Large intestine (tissue), 3 donors: ENCODE measurements around the gene COL4A2. TPM values are rescaled to one million over a fixed set of nuclear protein-coding genes. Genes with fewer than 3 reads are reported as not detected.

Experiments
- DNase-seq, 2 donors: peaks; one replicate each; pipeline versions ENCODE4 v3.0.0 to v3.0.0-alpha.2; 2013
- H3K27ac ChIP-seq: one replicate; pipeline ENCODE4 v1.5.1; 2013; ENCODE audit warnings: low read length
- H3K27me3 ChIP-seq: 2 replicates; pipeline ENCODE4 v1.6.1; 2013; ENCODE audit warnings: low read length; ENCODE audit not compliant: control insufficient read depth, insufficient read depth
- H3K36me3 ChIP-seq: 2 replicates; pipeline ENCODE4 v1.6.1; 2013; ENCODE audit warnings: low read length; ENCODE audit not compliant: control insufficient read depth, insufficient read depth
- H3K4me1 ChIP-seq: one replicate; pipeline ENCODE4 v1.6.1; 2013; ENCODE audit warnings: low read length; ENCODE audit not compliant: control insufficient read depth, insufficient read depth
- H3K4me3 ChIP-seq: one replicate; pipeline ENCODE4 v1.5.1; 2013; ENCODE audit warnings: low read length
- H3K9me3 ChIP-seq: one replicate; pipeline ENCODE4 v1.6.1; 2013; ENCODE audit warnings: mild to moderate bottlenecking, low read depth, low read length, moderate library complexity; ENCODE audit not compliant: control insufficient read depth
- WGBS: methylation state at CpG from one replicate; pipeline ENCODE4 v1.1.5; 2013; ENCODE audit warnings: low lambda C conversion rate; ENCODE audit not compliant: insufficient coverage; 5-methylcytosine and 5-hydroxymethylcytosine counted together
- polyA plus RNA-seq: library from polyadenylated mRNA; unstranded; fragments of 120-200 nt; gene quantifications from one replicate; pipeline ENCODE4 v1.2.1, GENCODE V29; 2013

The COL4A2 gene
- polyA plus RNA-seq, 1 donor = 164 TPM

DNA sequence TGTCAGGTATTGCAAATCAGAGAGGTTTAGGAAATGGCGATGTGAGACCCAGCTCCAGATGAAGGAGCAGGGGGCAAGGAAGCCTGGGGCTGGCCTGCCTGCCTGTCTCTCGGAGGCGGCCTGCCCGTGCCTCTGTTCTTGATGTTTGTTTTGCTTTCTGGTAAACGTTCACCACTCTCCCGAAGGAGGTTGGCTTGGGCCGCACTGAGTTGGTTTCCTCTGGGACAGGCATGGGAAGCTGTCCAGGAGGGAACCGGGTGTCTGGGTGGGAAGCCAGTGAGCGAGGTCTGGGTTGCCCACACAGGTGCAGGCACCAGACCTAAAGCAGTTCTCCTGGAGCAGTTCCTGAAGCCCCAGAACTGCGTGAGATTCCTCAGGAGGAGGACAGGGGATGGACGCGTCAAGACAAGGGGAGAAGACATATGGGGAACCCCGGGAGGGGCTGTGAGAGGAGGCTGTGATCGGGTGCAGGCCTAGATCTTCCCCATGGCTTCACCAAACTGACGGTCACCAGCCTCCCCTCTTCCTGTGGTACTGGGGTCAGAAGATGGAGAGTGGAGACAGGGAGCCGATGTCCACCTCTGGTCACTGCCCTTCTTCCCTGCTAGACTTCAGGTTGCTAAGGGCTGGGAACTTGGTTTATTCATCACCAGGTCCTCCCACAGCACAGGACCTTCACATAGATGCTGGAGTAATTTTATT, 15.2 kb downstream of the COL4A2 start:
- no peaks in the 10 kb centered on the region for H3K27me3 ChIP-seq
- no CpG with 5 or more reads among the region's 16 CpGs for WGBS
- H3K4me1 ChIP-seq = peaks cover 9% of the 10 kb centered on the region
- H3K9me3 ChIP-seq = no peaks in the 10 kb centered on the region
- no peak for DNase-seq
- H3K36me3 ChIP-seq = peaks cover 5% of the 10 kb centered on the region
- no peak overlapping the region for H3K4me3 ChIP-seq
- H3K27ac ChIP-seq = no peak overlapping the region

DNA sequence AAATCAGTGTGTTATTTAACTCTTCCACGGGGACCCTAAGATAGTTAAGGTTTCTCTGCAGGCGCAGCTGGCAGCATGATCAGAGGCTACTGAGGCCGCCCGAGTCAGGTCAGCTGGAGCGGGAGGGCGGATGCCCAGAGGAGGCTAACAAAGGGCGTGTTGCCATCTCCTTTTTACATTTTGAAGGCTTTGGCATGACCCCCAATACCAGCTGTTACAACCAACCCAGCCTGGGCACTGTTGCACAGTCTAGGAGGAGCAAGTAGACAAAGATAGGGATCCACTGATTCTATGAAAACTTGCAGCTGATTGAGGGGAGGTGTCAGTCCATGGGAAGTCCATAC, 15.7 kb downstream of the COL4A2 start:
- Histone ChIP-seq H3K36me3 (no peaks in the 10 kb centered on the region), H3K9me3 (no peaks in the 10 kb centered on the region), H3K27me3 (no peaks in the 10 kb centered on the region), H3K4me3 (no peak overlapping the region), H3K27ac (no peak overlapping the region), H3K4me1 (peaks cover 9% of the 10 kb centered on the region)
- WGBS = no CpG with 5 or more reads among the region's 7 CpGs
- DNase-seq = no peak

DNA sequence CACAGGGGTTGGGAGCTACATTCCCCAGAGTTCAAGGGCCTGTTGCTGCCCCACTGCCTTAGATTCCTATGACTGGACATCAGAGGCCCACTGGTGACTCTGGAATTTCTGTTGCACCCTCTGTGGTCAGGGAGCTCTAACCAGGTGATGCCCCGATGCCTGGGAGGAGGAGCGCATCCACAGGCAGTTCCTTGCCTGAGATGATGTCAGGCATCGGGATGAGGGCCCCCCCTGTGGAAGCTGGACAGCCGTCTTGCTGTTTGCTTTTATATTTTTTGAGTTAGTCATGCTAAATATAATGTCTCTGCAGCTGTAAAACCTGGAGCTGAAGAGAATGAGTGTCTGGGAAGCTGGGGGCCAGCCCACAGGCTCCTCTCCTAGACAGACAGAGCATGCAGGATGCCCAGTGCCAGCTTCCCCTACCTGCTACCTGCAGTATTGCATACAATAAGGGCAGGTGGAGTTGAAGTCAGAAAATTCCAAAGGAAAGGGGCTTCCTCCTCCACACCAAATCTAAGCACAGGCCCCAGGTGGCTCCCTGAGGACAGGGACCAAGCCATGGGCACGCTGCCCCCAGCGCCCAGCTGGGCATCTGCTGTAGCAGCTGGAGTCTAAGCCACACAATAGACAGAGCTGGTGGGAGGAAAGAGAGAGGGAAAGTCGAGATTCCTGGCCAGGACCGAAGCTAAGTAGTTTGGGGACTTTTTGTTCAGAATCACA, 16.2 kb downstream of the COL4A2 start:
- no peaks in the 10 kb centered on the region for H3K9me3 ChIP-seq
- H3K4me3 ChIP-seq = no peak overlapping the region
- peaks cover 9% of the 10 kb centered on the region for H3K4me1 ChIP-seq
- WGBS = 100% methylated on average over 1 of the region's 8 CpGs
- H3K27ac ChIP-seq = no peak overlapping the region
- H3K27me3 ChIP-seq = no peaks in the 10 kb centered on the region
- H3K36me3 ChIP-seq = no peaks in the 10 kb centered on the region
- no peak for DNase-seq

DNA sequence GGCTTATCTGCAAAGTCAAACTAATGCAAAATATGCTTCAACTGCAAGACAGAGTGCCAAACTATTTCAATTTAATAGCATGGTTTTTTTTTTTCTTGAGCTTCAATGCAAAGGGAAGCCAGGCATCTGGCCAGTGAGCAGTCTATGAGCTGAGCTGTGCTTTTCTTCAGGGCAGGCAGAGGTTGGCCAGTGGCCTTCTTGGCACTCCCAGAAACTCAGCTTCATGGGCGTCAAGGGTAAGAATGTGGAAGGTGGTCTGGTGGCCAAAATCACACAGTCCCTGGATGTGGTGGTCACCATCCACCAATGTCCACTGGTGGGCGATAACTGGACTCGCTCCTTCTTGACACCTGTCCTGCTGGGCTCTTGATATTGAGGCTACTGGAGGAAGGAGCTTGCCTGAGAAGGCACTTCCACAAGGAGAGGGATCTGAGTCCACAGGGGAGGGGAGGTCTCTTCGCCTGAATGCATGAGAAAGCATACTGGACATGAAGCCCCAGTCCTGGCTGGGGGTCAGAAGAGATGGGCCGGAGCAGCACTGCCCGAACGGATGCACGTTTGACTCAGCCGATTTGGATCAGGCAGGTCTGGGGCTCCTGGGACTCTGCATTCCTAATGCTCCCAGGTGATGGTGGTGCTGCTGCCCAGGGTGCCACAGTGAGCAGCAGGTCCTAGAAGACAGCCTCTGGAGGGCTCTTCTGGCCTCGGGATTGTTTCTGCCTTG, 17.1 kb downstream of the COL4A2 start:
- no CpG with 5 or more reads among the region's 10 CpGs for WGBS
- Histone ChIP-seq H3K27ac (no peak overlapping the region), H3K4me3 (no peak overlapping the region), H3K27me3 (no peaks in the 10 kb centered on the region), H3K4me1 (peaks cover 9% of the 10 kb centered on the region), H3K9me3 (no peaks in the 10 kb centered on the region), H3K36me3 (no peaks in the 10 kb centered on the region)
- DNase-seq = no peak

DNA sequence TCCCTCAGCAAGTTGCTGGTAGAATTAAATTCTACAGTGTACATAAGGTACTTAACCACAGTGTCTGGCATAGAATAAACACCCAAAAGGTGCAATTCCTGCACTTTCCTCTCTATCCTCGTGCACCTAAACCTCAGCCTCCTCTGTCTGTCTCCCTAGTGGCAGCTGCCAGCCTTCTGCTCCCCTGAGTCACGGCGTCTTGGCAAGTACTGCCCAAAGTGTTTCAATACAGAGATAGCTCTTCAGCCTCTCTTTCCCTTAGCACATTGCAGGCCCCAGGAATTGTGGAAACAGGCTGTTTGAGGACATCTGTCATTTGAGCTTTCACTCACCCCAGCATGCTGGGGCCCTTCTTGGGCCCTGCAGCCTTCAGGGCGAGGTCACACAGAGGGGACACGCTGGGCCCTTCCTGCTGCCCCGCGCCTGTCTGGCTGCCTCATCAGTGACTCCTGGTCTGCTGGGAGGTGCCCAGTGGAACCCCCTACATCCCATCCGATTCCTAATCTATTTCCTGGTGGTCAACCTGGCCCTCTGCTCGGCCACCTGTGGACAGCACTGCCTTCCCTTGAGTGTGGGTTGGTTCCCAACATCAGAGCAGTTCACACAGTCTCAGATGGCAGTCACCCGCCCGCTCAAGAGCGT, 19.3 kb downstream of the COL4A2 start:
- H3K27me3 ChIP-seq = no peaks in the 10 kb centered on the region
- no peaks in the 10 kb centered on the region for H3K36me3 ChIP-seq
- peaks cover 5% of the 10 kb centered on the region for H3K4me1 ChIP-seq
- H3K9me3 ChIP-seq = no peaks in the 10 kb centered on the region
- DNase-seq = no peak
- no peak overlapping the region for H3K4me3 ChIP-seq
- 60% methylated on average over 2 of the region's 12 CpGs for WGBS
- peak overlapping the region; percentile 1 for H3K27ac ChIP-seq

DNA sequence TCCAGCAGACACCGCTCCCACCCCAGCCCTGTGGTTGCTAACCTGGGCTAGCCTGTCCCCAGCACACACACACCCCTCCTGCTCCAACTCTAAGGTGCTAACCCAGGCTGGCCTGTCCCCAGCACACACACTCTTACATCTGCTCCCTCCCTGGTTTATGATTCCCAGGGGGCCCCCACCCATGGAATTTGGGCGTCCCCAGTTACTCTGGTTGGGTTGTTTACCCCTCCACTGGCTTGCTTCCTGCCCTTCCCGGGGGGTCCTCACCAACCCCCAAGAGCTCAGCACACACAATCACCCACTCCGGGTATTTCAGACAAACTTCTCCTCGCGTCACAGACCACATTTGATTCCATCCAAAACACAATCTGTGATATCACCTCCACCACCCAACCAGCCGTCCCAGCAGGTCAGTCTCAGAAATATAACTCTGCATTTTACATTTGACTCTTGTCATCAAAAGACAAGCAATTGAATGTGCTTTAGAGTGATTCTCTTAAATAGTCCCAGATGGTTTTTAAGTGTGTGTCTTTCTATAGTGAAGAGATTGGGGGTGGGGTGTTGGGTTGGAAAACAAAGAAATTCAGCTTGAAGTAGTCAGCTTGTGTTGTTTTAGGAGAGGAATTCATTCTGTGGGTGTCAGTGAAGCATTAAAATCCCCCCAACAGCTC, 20.1 kb downstream of the COL4A2 start:
- Histone ChIP-seq H3K4me3 (no peak overlapping the region), H3K36me3 (no peaks in the 10 kb centered on the region), H3K9me3 (no peaks in the 10 kb centered on the region), H3K27ac (peak overlapping the region; percentile 1), H3K4me1 (peaks cover 5% of the 10 kb centered on the region), H3K27me3 (no peaks in the 10 kb centered on the region)
- DNase-seq = no peak
- WGBS = no CpG with 5 or more reads among the region's 7 CpGs

DNA sequence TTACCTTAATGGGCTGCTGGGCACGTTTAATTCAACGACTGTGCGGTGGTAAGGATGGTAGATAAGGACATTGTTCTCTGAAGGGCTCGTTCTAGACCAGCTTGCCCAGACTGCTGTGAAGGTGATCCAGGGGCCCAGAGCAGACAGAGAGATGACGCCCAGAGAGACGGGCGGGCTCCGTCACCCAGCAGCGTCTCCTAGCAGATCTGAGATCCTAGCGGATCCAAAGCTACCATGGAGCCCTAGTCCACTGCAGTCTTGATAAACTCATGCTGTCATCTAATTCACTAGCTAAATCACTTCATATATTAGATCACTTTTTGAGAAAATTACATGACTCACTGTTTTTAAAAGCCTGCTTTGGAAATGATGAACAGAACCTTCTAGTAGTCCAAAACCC, 21.5 kb downstream of the COL4A2 start:
- H3K36me3 ChIP-seq = no peaks in the 10 kb centered on the region
- no peaks in the 10 kb centered on the region for H3K9me3 ChIP-seq
- no CpG with 5 or more reads among the region's 10 CpGs for WGBS
- peaks cover 5% of the 10 kb centered on the region for H3K4me1 ChIP-seq
- no peak for DNase-seq
- H3K27me3 ChIP-seq = no peaks in the 10 kb centered on the region
- H3K27ac ChIP-seq = no peak overlapping the region
- no peak overlapping the region for H3K4me3 ChIP-seq

DNA sequence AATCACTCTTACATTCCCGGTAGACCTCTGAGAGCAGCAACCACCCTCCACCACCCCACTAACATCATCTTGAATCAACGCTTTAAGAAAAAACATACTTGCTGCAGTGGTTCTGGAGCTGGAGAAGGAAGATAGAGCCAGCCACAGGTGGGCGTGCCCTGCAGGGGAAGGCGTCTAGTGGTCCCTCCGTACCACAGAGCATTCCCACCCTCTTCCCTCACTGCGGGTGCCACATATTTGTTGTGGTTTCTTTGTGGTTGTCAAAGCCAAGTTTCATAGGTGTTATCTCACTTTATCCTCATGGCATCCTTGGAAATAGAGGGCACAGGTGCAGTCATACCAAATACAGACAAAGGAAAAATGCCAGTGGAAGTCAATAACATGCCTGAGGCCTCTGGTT, 22.2 kb downstream of the COL4A2 start:
- WGBS = no CpG with 5 or more reads among the region's 6 CpGs

DNA sequence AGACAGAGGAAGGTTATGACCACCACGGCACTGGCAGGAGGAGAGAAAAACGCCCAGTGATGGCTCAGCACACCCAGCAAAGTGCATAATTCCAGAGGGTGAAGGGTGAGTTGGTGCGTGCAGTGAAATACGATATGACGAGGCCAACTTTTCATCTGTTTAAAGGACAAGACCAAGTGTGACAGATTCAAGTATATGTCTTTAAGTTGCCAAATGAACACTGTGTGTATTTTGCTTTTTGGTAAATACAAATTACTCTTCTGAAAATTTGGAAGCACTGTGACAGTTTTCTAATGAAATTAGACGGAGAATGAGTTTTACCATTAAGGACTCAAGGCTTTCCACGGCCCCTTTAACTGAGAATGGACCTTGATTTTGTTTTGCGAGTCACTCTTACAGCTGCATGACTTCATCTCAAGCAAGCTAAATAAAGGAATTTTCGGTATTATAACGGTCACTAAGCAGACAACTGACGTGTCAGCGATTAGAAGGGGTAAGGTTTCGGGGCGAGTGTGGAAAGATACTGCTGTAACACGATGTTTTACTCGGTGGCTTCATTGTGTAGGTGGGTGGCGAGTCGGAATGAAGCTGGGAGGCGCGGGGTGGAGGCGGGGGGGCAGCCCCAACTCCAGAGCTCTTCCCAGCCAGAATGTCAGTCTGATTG, 22.8 kb downstream of the COL4A2 start:
- H3K4me1 ChIP-seq = peaks cover 5% of the 10 kb centered on the region
- H3K27me3 ChIP-seq = no peaks in the 10 kb centered on the region
- WGBS = 92% methylated on average over 5 of the region's 21 CpGs
- no peak for DNase-seq
- H3K9me3 ChIP-seq = no peaks in the 10 kb centered on the region
- H3K4me3 ChIP-seq = no peak overlapping the region
- H3K27ac ChIP-seq = no peak overlapping the region
- H3K36me3 ChIP-seq = peaks cover 1% of the 10 kb centered on the region

More for the DNA sequence above, 22.2 kb downstream of the COL4A2 start:
- Histone ChIP-seq H3K9me3 (no peaks in the 10 kb centered on the region), H3K27ac (no peak overlapping the region), H3K4me1 (peaks cover 5% of the 10 kb centered on the region), H3K36me3 (no peaks in the 10 kb centered on the region), H3K4me3 (no peak overlapping the region), H3K27me3 (no peaks in the 10 kb centered on the region)
- no peak for DNase-seq
